ENCODE data around the gene ZNF521.

DNA sequence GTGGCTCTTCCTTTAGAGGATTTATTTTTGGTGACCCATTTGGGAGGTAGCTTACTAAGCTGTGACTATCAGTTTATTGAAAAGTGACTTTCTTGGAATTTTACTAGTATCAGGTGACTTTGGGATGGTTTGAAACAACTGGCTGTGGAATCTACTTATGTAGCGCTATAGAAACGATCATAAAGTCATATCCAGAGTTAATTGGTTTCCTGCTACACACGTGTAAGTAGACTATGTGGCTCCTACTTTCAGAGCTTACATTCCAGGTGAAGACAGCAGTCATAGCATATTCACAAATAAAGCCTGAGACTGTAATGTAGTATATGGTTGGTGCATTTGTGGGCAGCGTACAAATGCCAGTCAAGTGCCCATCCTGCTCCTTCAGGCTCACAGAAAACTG lies 308.9 kb downstream of the ZNF521 start:
- no peak for TF ChIP-seq POLR2A (IDR thresholded peaks at IDR 0.05; ENCODE audit: low read depth, low read length)
- TF ChIP-seq TAF1 (IDR thresholded peaks at IDR 0.05; ENCODE audit: low read depth, low read length): no peak
- no peak for TF ChIP-seq POLR2AphosphoS5 (IDR thresholded peaks at IDR 0.05; ENCODE audit: low read depth, low read length)
- no peak for TF ChIP-seq PAX5 (IDR thresholded peaks at IDR 0.05; ENCODE audit: insufficient read depth, low read length, severe bottlenecking)
- TF ChIP-seq SPI1 (IDR thresholded peaks at IDR 0.05; ENCODE audit: low read depth, low read length): no peak

Data from GM12891 (cell line).